22Rv1 (cell line): ENCODE data around the gene IZUMO4.

Source experiments
- ZFX ChIP-seq: fragments of 450-650 bp; IDR thresholded peaks from 2 replicates; pipeline ENCODE4 v1.6.1; 2017; ENCODE audit warnings: antibody characterized with exemption, borderline replicate concordance
- TF ChIP-seq, protein P1 (sequence below): fragments of 450-650 bp; IDR thresholded peaks from 2 replicates; pipeline ENCODE4 v1.5.1; 2017; ENCODE audit warnings: mild to moderate bottlenecking

DNA sequence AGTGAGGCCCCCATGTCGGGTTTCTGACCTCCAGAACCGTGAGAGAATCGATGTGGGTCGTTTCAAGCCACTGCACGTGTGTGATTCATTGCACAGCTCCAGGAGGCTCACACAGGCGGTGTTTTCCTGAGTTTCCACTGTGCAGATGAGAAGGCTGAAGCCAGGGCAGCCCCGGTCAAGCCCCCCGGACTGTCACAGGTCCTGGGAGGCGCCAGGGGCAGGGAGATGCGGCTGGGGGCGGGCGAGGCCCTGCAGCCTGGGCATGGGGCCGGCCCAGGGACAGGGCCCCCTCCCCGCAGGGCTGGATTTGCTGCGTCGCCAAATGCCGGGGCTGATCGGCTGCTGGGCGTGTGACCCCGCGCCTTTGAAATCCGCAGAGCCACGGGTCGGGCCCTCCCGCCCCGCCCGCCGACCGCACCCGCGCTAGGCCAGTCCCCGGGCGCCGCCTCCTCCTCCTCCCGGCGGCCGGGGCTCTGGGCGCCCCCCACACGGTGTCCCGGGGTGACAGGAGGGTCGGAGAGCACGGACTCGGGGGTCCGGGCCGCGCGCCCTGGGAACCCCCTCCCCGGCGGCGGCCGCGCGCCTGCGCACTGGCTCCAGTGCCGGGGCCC is 35.7 kb upstream of the IZUMO4 start:
- TF ChIP-seq, protein P1, sequence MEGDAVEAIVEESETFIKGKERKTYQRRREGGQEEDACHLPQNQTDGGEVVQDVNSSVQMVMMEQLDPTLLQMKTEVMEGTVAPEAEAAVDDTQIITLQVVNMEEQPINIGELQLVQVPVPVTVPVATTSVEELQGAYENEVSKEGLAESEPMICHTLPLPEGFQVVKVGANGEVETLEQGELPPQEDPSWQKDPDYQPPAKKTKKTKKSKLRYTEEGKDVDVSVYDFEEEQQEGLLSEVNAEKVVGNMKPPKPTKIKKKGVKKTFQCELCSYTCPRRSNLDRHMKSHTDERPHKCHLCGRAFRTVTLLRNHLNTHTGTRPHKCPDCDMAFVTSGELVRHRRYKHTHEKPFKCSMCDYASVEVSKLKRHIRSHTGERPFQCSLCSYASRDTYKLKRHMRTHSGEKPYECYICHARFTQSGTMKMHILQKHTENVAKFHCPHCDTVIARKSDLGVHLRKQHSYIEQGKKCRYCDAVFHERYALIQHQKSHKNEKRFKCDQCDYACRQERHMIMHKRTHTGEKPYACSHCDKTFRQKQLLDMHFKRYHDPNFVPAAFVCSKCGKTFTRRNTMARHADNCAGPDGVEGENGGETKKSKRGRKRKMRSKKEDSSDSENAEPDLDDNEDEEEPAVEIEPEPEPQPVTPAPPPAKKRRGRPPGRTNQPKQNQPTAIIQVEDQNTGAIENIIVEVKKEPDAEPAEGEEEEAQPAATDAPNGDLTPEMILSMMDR = no peak
- TF ChIP-seq ZFX = no peak
